ENCODE results near the gene PSTPIP1.

GRCh38 chr15:76973906-76974305, 21.0 kb upstream of the PSTPIP1 start:
- no peak for TF ChIP-seq CTCF (conservative IDR thresholded peaks at IDR 0.05 in 1 of 2, IDR thresholded peaks at IDR 0.05 in 1 of 2; ENCODE audit: low read depth in 1 of 2, low read length in 2 of 2)
- no peak for TF ChIP-seq EZH2 (IDR thresholded peaks at IDR 0.05; ENCODE audit: low read length, missing control alignments)
